GM15510 (cell line): ENCODE data around the gene PDE4B.

Source experiments
- POLR2A ChIP-seq: IDR thresholded peaks from 3 replicates; pipeline ENCODE4 v1.6.1; 2011; ENCODE audit warnings: borderline replicate concordance; ENCODE audit not compliant: insufficient read length; ENCODE audit errors: extremely low read depth

PDE4B gene

DNA sequence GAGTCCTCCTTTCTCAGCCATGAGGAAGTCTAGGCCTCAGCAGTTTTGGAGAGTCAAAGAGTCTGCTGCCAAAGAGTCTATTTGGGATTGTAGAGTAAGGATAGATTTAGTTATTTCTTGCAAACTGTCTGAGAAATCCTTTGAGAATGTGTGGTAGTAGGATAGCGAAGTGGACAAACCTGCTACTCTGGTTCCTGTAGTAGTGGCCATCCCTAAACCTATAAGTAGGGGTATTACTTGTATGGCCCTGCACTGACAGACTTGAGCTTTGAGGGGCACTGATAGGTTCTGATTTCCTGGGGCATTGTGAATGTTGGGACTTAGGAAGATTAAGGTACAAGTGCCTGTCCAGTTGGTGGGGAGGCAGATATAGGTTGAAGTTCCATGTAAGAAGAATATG, 625.3 kb downstream of the PDE4B start:
- TF ChIP-seq POLR2A = no peak

DNA sequence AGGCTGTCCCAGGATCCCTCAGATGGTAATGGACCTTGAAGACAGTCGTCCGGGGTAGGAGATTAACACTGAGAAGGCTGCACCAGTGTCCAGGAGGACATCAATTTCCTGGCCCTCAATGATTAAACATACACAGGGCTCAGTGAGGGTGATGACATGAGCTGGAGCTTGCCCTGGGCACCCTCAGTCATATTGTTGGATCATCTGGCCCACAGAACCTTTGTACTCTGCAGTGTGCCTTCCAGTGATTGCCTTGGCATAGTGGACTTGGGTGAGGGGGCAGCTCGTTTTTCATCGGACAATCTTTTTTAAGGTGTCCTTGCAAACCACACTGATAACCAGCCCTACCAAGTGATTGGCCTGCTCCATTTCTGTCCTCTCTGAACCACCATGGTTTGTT, 630.1 kb downstream of the PDE4B start:
- no peak for TF ChIP-seq POLR2A
